CD4-positive, alpha-beta T cell treated with Interleukin-10 for 1 hour (primary cell): ENCODE results near the gene PUS7L.
"Not testable (repeated sequence)": the region's sequence is repeated elsewhere in the genome, so short reads cannot be mapped to it uniquely, and the experiment has no call there.

Experiments used
- DNase-seq: peaks from one replicate; pipeline ENCODE4 v3.0.0-alpha.2; 2020

The PUS7L gene, protein sequence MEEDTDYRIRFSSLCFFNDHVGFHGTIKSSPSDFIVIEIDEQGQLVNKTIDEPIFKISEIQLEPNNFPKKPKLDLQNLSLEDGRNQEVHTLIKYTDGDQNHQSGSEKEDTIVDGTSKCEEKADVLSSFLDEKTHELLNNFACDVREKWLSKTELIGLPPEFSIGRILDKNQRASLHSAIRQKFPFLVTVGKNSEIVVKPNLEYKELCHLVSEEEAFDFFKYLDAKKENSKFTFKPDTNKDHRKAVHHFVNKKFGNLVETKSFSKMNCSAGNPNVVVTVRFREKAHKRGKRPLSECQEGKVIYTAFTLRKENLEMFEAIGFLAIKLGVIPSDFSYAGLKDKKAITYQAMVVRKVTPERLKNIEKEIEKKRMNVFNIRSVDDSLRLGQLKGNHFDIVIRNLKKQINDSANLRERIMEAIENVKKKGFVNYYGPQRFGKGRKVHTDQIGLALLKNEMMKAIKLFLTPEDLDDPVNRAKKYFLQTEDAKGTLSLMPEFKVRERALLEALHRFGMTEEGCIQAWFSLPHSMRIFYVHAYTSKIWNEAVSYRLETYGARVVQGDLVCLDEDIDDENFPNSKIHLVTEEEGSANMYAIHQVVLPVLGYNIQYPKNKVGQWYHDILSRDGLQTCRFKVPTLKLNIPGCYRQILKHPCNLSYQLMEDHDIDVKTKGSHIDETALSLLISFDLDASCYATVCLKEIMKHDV

GRCh38 chr12:43758728-43759563 is at the start of gene PUS7L, which contains the start of gene IRAK4:
PUS7L (minus strand) TSS chr12:43758790; CDS start chr12:43755245, 3,545 bp downstream.
IRAK4 (plus strand) TSS chr12:43758951; CDS start chr12:43768112, 9,161 bp downstream.
- DNase-seq, result peak; percentile 96

DNA sequence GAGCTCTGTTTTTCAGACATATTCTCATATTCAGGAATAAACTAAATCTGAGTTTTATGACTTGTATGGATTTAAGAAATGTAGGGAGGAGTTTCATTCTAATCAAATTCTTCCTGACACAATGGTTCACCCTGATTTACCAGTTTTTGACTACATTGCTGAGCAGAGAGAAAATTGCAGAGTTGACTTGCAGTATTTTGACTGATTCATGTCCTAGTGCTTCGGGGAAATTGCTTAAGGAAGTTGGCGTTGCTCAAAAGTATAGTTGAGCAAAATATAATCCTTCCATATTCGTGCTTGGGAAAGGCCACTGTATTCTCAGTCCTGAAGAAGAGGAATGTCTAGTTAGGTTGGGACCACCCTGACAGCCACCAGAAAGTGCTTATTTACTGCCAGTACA is 48.8 kb upstream of the PUS7L start:
- DNase-seq, result no peak

DNA sequence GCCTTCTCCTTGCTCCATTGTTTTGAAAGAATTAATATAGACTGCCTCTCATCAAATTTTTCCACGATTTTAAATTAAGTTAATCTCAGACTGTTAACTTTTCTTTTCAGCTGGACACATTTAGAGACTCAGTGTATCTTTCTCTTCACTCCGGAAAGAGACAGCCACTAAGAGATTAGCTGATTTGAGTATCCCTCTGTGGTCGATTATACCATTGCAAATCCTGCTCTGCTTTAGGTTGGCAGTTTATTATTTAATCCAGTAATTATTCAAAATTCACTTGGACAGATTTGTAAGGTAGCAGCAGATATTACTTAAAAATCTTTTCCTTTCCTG is 48.1 kb upstream of the PUS7L start:
- no peak for DNase-seq

GRCh38 chr12:43805860-43806736 is 47.5 kb upstream of the PUS7L start, which contains the start of gene TWF1:
TWF1 (minus strand) TSS chr12:43806317; CDS start chr12:43806245, 72 bp downstream.
- peak; percentile 83 for DNase-seq

GRCh38 chr12:43805149-43805859 is 46.7 kb upstream of the PUS7L start:
- peak; percentile 27 for DNase-seq

DNA sequence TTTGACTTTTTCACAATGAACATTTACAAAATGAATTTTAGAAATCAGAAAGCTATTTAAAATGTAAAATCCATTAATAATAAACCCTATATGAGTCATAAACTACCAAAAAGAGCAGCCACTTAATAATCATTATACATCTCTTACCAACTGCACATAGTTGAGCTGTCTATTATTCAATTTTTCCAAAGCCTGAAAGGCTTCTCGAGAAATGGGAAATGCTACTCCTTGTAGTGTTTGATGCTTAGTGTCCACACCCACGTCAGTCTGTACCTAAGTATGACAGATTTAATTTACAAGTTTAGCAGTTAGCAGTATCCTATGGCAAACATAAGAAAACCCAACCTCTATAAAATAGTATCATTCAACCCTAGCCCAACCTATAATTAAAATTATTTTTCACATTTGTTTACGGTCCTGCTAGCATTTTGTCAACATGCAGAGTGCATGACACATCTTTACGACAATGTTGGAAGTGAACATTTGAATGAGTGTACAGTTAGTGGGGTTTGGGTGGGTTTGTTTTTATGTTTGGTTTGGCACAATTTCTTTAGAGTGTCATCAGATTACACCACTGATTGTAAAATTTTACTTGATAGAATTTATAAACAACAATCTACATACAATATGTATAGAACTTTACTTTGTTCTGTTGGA is 39.1 kb upstream of the PUS7L start:
- no peak for DNase-seq

- DNase-seq, result no peak
Measured at GRCh38 chr12:43795716-43796280, 37.2 kb upstream of the PUS7L start.

DNA sequence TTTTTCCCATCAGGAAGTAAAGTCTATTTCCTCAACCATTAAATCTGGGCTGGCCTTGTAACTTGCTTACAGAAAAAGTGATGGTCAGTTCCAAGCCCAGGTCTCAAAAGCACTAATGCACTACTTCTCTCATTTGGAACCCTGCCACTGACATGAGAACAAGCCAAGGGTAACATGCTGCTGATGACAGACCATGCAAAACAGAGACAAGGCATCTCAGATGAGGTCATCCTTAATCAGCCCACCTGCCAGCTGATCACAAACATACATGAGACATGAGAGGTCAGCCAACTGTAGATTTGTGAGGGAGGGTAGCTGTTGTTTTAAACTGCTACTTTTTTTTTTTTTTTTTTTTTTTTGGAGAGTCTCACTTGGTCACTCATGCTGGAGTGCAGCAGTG is 31.4 kb upstream of the PUS7L start:
- no peak for DNase-seq

DNA sequence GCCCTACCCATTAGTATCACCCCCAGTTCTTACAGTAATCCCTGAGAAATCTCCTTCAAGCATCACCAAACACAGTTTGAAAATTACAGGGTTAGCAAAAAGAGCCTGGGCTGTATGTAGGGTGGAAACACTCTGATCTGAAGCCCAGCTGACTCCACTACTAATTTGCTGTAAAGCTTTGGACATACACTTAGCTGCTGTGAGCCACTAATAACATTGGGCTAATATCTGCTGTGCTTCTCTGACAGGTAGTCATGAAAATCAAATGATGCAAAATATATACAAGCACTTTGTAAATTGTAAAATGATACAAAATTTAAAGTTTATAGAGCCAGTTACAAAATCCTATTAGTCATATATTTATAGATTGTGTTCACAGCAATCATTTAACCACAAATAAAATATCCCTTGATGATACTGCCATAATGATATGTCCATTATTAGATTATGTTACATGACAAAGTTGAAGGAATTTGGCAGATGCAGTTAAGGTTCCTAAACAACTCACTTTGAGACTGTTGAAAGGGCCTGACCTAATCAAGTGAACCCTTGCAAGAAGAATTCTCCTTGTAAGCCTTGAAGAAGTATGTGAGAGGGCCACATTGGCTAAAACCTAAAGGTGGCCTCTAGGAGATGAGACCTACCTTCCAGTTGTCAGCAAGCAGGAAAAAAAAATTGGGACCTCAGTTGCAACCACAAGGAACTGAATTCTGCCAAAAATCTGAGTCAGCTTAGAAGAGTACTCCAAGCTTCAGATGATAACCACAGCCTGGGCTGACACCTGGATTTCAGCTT is 28.5 kb upstream of the PUS7L start:
- DNase-seq, result no peak

GRCh38 chr12:43776498-43776897 is 17.9 kb upstream of the PUS7L start:
- DNase-seq, result peak; percentile 49

DNA sequence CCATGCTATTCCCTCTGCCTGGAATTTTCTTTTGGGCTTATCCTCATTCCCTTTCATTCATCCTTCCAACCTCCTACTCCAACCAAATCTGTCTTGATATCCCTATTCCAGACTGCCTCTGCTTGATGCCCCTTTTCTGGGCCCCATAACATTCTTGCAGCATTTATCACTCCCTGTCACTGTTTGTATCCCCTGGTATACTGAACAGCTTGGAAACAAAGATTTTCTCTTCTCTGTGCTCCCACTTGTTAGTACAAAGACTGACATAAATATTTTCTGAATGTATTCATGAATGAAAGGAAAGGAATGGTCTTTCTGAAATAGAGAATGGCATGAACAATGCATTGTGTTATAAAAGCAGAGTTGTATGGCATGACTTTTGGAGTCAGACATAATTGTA is 7.7 kb upstream of the PUS7L start:
- DNase-seq, result no peak

DNA sequence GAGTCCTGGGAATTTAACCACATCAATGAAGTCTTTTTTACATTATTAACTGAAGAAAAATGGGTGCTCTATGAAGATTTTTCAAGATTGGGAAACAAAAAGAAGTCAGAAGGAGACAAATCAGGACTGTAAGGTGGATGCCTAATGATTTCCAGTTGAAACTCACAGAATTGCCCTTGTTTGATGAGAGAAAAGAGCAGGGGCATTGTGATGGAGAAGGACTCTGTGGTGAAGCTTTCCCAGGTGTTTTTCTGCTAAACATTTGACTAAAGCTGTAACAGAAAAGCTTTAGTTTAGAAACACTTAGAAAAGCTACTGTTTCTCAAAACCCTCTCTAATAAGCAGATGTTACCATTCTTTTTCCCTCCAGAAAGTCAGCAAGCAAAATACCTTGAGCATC is 5.9 kb upstream of the PUS7L start:
- no peak for DNase-seq

GRCh38 chr12:43763769-43764168 is 5.2 kb upstream of the PUS7L start:
- no peak for DNase-seq

DNA sequence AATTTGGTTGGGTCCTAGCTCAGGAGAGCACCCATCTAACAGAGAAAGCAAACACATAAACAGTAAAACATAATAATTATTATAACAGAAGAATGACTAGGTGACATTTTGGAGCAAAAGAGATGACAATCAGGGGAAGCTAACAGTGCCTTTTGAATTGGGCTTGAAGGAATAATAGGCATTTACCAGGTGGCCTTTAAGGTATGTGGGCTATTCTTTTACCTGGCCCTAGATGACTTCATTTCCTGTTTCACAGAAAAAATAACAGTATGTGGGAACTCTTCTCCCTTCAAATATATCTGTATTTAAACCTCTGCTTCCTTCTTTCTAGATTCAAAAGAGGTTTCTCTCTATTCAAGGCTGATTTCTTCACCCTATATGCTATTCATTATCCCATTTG is 4.0 kb upstream of the PUS7L start:
- no peak for DNase-seq

DNA sequence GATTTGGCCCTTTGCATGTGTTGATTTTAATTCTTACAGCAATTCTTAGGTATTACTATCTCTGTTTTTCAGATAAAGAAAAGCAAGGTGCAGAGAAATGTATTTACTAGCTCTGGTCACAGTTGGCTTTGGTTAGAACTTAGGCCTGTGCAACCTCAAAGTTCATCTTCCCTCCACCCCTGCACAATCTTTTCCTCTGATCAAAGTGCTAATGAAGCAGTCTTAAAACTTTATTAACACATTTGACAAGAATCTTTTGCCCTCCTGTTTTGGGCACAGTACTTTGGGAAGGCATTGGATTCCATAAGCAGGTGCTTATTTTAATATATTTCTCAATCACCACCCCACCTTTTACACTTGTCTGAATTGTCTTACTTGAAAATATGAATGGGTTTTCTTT is 2.9 kb upstream of the PUS7L start:
- DNase-seq, result peak; percentile 9

DNA sequence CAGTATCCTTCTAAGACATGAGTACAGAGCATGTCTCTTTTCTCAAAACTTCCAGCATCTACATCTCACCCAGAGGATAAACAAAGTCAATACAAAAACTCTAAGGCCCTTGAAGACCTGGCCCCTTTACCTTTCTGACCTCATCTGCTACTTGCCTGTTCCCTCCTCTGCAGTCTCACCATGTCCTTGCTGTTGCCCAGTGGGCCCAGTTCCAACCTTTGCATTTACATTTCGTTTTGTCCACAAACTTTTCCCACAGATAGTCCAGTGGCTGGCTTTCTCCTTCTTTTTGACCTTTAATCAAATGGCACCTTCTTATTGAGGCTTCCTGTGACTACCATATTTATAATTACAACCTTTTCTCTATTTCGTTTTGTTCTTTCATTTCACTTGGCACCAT is 1.8 kb upstream of the PUS7L start:
- DNase-seq, result no peak

DNA sequence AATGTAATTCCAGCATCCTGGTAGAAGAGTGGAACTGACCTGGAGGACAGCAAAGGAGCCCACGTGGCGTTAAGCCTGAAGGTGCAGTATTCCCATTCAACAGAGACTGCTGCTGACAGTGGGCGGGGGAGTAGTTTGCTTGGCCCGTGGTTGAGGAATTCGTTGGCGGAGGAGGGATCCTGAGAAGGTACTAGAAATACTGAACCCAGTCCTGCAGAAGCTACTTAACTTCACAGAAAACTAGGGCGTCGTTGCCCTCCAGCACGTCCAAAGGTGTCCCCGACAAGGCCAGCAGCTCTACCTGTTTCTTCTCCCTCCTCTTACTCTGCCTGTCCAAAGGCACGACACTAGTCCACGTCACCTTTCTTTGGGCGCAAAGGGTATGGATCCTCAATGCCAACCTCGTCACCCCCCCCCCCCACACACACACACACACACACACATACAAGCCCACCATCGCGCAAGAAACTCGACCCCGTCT is 303 bp downstream of the PUS7L start:
- DNase-seq, result no peak

- no peak for DNase-seq
Measured at GRCh38 chr12:43754015-43754414, 4.6 kb downstream of the PUS7L start.

GRCh38 chr12:43751360-43751759 is 7.2 kb downstream of the PUS7L start:
- DNase-seq, result not testable (repeated sequence)

DNA sequence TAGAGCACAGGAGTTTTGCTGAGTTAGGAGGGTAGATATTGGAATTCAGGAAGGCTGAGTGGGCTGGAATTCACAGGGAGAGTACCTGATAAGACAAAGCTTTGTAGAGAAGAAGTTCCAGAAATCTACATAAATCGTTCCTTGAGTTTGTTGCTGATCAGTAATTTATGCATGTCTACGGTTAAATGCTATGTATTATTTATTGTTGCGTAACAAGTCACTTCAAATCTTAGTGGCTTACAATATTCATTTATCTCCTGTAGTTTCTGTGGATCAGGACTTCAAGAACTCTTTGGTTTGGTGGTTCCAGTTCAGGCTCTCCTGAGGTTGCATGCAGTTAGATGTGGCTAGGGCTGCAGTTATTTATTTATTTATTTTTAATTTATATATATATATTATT is 7.8 kb downstream of the PUS7L start:
- DNase-seq, result no peak
